Body of pancreas (tissue), 4 donors: Measurements from ENCODE around the gene KRT81. TPM values are rescaled to one million over a fixed set of nuclear protein-coding genes. Genes with fewer than 3 reads are reported as not detected.

Experiments used
- ATAC-seq: fragments of 150-250 bp; one replicate; pipeline ENCODE4 v1.9.1; 2016
- DNase-seq, 4 donors: peaks; one replicate each; pipeline ENCODE4 v3.0.0-alpha.2; 2019
- H3K27ac ChIP-seq, 4 donors: fragments of 200-600 bp; sonication (generic); 1 replicate in 3 of 4; 2 replicates in 1 of 4; pipeline versions ENCODE4 v1.5.1 to v1.6.1; 2016 to 2019; ENCODE audit warnings: mild to moderate bottlenecking in 1 of 4, mixed read lengths in 1 of 4, moderate library complexity in 1 of 4
- H3K27me3 ChIP-seq, 2 donors: fragments of 200-600 bp; sonication (generic); one replicate each; pipeline ENCODE4 v1.6.0; 2016; ENCODE audit warnings: mild to moderate bottlenecking in 1 of 2
- H3K36me3 ChIP-seq, 2 donors: fragments of 200-600 bp; sonication (generic); replicated peaks in 1 of 2; 2 replicates each; pipeline ENCODE4 v1.5.1; 2016; ENCODE audit warnings: low read depth in 2 of 2; ENCODE audit not compliant: insufficient read depth in 1 of 2
- H3K4me1 ChIP-seq: fragments of 200-600 bp; sonication (generic); one replicate; pipeline ENCODE4 v1.6.0; 2016
- H3K4me3 ChIP-seq, 2 donors: fragments of 200-600 bp; sonication (generic); 1 replicate in 1 of 2; 2 replicates in 1 of 2; pipeline ENCODE4 v1.5.1; 2016 to 2019
- H3K9me3 ChIP-seq, 3 donors: fragments of 200-600 bp; sonication (generic); 1 replicate in 2 of 3; 2 replicates in 1 of 3; pipeline ENCODE4 v1.5.1; 2016
- POLR2A ChIP-seq, 3 donors: fragments of 450-650 bp; IDR thresholded peaks; one replicate each; pipeline ENCODE4 v1.6.1; 2016; ENCODE audit warnings: antibody characterized with exemption in 3 of 3, mild to moderate bottlenecking in 2 of 3
- WGBS, 2 donors: methylation state at CpG; one replicate each; pipeline ENCODE4 v1.1.5; 2017; 5-methylcytosine and 5-hydroxymethylcytosine counted together
- intact Hi-C: fragments of 100-400 bp; cut with DNase I; formaldehyde crosslinking; loops from one replicate; pipeline ENCODE4 v1.15.1; 2023
- total RNA-seq, 2 donors: library from RNA; depleted of rRNA; stranded (reverse); fragments of >200 nt; gene quantifications; one replicate each; pipeline ENCODE4 v1.1.0, GENCODE V29; 2016
- TF ChIP-seq, protein P1 (sequence below), 7 experiments: fragments of 450-650 bp in 4 of 7; fragments of 200-600 bp in 3 of 7; sonication (generic) in 3 of 7; IDR thresholded peaks; one replicate each; pipeline ENCODE4 v1.5.1; 2016 to 2019; ENCODE audit warnings: antibody characterized with exemption in 7 of 7

KRT81 gene
- total RNA-seq, 2 donors from 2014 or later, result not detected

DNA sequence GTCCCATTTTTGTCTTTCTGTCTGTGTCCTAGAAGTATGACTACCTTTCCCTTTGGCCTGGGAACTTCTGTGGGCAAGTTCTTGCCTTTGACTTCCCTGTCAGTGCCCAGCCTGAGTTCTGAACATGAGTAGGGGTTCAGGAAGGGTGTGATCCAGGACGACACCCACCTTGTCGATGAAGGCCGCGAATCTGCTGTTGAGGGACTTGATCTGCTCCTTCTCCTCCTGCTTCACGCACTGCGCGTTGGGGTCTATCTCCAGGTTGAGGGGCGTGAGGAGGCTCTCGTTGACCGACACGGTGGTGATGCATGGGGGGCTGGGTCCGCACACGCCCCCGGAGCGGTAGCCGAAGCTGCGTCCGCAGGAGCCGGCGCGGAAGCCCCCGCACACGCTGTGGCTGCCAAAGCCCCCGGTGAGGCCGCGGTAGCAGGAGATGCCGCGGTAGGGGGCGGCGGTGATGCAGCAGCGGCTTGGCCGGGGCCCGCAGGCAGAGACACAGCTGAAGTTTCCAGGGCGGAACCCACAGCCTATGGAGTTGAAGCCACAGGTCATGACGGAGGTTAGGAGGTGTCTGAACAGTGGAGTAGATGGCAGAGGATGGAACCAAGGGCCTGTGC is 29.6 kb upstream of the KRT81 start, which contains the start of gene KRT83:
Gene KRT83, minus strand, starts transcription at position 615 of the 617 bp plus-strand sequence. Its CDS starts 63 bp downstream, at position 552.
- Histone ChIP-seq H3K36me3 (no peaks in the 10 kb centered on the region), H3K4me1 (no peaks in the 10 kb centered on the region), H3K27me3 (no peaks in the 10 kb centered on the region), H3K9me3 (no peaks in the 10 kb centered on the region), H3K27ac (no peak within 1 kb of the TSS), H3K4me3 (no peak within 1 kb of the TSS)
- TF ChIP-seq, protein P1, sequence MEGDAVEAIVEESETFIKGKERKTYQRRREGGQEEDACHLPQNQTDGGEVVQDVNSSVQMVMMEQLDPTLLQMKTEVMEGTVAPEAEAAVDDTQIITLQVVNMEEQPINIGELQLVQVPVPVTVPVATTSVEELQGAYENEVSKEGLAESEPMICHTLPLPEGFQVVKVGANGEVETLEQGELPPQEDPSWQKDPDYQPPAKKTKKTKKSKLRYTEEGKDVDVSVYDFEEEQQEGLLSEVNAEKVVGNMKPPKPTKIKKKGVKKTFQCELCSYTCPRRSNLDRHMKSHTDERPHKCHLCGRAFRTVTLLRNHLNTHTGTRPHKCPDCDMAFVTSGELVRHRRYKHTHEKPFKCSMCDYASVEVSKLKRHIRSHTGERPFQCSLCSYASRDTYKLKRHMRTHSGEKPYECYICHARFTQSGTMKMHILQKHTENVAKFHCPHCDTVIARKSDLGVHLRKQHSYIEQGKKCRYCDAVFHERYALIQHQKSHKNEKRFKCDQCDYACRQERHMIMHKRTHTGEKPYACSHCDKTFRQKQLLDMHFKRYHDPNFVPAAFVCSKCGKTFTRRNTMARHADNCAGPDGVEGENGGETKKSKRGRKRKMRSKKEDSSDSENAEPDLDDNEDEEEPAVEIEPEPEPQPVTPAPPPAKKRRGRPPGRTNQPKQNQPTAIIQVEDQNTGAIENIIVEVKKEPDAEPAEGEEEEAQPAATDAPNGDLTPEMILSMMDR (IDR thresholded peaks at IDR 0.05), result no peak
- TF ChIP-seq POLR2A (IDR thresholded peaks at IDR 0.05), result no peak
- intact Hi-C loops, result loop anchor here (5.0 kb wide), 1 partner anchor 164 kb away; no protein-coding TSS in a partner anchor
- DNase-seq (no peak), ATAC-seq (no peak)
- WGBS, 2 donors, result 56 to 78% methylated on average over 14 to 35 of the region's 35 CpGs

DNA sequence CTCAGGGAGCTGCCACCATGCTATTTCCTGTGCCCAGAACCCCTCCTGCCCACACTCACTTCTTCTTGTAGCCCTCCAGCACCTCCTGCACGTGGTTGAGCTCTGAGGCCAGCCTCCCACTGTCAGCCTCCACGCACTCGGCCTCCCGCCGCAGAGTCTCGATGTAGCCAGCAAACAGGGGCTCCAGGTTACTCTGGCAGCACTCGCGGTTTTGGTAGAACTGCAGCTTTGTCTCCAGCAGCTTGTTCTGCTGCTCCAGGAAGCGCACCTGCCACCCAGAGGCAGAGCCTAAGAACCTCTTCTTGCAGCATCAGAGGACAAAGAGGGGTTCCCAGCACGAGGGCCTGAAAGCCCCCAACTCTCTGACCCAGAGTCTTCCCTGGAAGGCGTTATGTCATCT is 27.8 kb upstream of the KRT81 start:
- Histone ChIP-seq H3K9me3 (no peaks in the 10 kb centered on the region), H3K4me3 (no peak overlapping the region), H3K4me1 (no peaks in the 10 kb centered on the region), H3K36me3 (no peaks in the 10 kb centered on the region), H3K27ac (no peak overlapping the region), H3K27me3 (no peaks in the 10 kb centered on the region)
- WGBS, 2 donors, result 67% methylated on average over 5 to 11 of the region's 11 CpGs
- TF ChIP-seq, protein P1 (IDR thresholded peaks at IDR 0.05), result peak in 4 of 7 experiments; percentile 5 to 27 (median 18)
- no peak for TF ChIP-seq POLR2A (IDR thresholded peaks at IDR 0.05)
- ATAC-seq (peak; percentile 47), DNase-seq (peak in 2 of 4 donors; percentile 22 to 48)
- intact Hi-C loops, result no loop called here

DNA sequence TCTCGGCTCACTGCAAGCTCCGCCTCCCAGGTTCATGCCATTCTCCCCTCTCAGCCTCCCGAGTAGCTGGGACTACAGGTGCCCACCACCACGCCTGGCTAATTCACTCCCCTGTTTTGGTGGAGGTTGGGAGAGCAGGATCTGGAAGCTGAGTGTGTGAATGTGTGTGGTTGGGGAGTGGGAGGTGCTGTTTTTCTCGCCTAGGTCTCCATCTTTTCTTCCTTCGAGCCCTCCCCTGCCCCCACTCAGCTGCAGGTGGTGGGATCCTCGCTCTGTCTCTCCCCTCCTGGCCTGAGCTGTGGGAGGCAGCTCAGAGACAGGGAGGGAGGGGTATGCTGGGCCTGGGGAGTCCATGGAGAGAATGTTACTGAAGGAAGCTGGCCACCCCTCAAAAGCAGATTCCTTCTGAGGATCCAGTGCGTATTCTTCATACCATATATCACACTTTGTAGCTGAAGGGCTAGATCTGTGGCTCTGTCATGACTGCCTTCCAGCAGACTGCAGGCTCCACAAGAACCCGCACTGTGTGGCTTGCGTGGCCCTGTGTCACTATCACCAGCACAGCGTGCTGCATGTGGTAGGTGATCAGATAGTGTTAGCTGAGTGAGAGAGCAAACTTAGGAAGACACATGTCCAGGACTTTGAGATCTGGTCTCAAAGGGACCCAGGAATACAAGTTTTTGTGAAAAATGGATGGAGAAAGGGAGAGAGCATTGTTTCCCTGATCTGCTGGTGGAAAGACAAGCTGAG is 27.1 kb upstream of the KRT81 start:
- Histone ChIP-seq H3K27ac (no peak overlapping the region), H3K4me1 (no peaks in the 10 kb centered on the region), H3K9me3 (no peaks in the 10 kb centered on the region), H3K4me3 (no peak overlapping the region), H3K27me3 (no peaks in the 10 kb centered on the region), H3K36me3 (no peaks in the 10 kb centered on the region)
- DNase-seq (no peak), ATAC-seq (no peak)
- TF ChIP-seq, protein P1 (IDR thresholded peaks at IDR 0.05), result no peak
- no peak for TF ChIP-seq POLR2A (IDR thresholded peaks at IDR 0.05)
- intact Hi-C loops, result no loop called here
- 78 to 82% methylated on average over 11 of the region's 11 CpGs for WGBS, 2 donors

DNA sequence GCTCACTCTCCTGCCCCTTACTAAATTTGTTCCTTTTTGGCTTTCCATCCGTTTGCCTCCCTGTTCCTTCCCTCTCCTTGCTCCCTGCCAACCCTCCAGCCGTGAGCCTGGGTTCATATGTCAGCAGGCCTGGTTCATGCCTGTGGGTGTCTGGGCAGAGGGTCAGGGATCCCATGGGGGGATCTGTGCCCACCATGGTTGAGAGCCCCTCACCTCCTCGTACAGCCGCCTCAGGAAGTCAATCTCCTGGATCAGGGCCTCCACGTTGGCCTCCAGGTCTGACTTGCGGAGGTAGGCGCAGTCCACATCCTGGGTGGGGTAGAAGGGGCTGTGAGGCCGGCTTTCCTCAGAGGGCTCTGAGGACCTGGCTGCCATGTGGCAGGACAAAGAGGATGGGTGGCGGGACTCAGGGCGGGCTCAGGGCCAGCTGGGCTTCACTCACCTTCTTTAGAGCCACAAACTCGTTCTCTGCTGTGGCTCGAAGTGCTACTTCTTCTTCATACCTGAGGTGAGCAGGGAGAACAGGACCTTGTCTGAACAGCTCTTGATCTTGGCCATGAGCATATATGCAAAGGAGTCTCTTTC is 26.2 kb upstream of the KRT81 start:
- no peak for DNase-seq
- no peak overlapping the region for H3K4me3 ChIP-seq

More for the DNA sequence above, 26.2 kb upstream of the KRT81 start:
- Histone ChIP-seq H3K27me3 (no peaks in the 10 kb centered on the region), H3K27ac (no peak overlapping the region), H3K9me3 (no peaks in the 10 kb centered on the region), H3K36me3 (no peaks in the 10 kb centered on the region), H3K4me1 (no peaks in the 10 kb centered on the region)
- intact Hi-C loops, result no loop called here
- no peak for ATAC-seq
- TF ChIP-seq POLR2A (IDR thresholded peaks at IDR 0.05), result no peak
- TF ChIP-seq, protein P1 (IDR thresholded peaks at IDR 0.05), result no peak
- WGBS, 2 donors, result 71 to 74% methylated on average over 9 to 12 of the region's 12 CpGs
